NCI-H2171 (cell line): ENCODE data around the gene SRF.

Source experiments
- DNase-seq: peaks from one replicate; lab custom pipeline; 2025; lab: John Stamatoyannopoulos, UW

Gene SRF

DNA sequence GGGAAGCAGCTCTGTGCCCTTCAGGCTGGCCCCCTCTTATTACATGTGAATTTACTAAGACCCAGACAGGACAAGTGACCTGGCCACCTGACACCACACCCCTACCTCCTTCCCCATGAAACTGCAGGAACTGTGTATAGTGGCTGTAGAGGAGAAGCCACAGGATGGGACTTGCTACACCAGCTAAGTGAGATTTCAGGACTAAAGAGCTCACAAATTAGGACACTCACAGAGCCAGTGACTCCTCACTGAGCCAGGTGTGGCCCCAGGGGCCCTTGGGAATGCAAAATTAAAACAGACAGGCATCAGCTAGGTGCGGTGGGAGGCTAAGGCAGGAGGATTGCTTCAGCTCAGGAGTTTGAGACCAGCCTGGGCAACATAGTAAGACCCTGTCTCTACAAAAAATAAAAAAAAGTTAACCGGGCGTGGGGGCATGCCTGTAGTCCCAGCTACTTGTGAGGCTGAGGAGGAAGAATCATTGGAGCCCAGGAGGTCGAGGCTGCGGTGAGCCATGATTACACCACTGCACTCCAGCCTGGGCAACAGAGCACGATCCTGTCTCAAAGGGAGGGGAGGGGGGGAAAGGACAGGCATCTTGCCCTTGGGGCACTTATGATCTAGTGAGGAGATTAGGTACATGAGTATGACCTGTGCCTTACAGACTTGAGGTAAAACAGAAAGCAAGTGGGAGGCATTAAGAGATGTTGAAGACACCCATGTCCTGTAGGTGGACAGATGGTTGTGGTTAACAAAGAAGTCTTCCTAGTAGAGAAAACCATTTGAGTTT lies 23.2 kb upstream of the SRF start:
- DNase-seq: no peak

DNA sequence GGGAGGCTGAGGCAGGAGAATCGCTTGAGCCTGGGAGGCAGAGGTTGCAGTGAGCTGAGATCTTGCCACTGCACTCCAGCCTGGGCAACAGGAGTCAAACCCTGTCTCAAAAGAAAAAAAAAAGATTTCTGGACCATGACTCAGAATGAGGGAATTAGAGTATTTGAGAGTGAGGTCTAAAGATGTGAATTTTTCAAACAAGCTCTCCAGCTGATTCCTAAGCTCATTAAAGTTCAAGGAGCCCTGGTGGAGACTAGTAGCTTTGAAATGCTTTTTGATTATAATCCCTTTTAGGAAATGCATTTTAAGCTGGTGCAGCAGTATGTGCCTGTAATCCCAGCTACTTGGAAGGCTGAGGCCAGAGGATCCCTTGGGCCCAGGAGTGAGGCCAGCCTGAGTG lies 21.8 kb upstream of the SRF start:
- no peak for DNase-seq

DNA sequence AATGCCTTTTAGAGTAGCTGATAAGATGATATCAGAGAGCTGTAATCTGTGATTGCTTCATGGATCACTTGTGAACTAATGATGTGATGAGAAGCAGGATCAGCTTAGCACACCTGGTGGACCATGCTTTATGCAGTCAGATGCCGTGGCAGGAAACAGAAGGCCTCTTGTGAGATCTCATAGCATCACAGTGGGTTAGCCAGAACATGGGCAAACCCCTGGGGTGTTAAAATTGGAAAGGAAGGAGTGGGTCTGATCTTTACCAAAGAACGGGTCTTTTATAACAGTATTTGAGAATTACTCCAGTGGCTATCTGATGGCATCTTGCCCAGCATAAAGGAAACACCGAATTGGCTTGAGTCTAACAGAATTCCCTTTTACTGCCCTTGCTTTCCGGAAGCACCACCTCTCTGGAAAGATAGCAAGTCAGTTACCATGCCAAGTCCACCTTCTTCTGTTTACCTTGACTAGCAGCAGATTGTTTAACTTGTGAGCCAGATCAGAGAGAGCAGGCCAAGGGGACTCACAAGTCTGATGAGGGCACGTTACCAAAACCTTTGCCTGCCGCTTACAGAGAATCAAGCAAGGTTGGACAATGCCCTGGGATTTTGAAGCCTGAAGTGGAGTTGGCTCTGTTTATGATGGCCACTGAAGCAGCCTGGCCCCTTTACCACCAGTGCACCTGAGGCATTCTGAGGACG lies 20.9 kb upstream of the SRF start:
- no peak for DNase-seq

DNA sequence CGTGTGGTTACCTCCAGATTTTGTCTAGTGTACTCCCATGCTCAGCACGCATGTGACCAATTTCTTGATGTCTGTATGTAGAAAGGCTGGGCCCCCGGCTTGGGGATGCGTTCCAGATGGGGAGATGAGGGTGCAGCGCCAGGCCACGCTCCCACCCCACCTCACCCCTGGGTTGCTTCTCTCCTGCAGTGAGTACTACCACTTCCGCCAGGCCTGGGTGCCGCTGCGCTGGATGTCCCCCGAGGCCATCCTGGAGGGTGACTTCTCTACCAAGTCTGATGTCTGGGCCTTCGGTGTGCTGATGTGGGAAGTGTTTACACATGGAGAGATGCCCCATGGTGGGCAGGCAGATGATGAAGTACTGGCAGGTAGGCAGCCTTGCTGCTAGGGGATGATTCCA lies 11.5 kb upstream of the SRF start:
- DNase-seq: peak; percentile 24

DNA sequence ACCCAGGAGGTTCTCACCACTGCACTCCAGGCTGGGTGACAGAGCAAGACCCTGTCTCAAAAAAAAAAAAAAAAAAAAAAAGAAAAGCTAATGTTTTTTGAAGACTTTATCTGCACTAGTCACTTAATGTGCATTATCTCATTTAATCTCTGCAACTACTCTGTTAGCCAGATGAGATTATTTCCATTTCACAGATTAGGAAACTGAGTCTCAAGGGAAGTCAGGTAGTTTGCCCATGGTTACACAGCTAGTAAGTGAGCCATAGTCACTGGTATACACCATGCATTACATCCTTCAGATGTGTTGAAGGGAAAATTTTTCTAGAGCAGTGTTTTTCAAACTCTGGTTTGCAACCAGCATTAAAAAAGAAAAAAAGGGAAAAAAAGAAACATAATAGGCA lies 7.2 kb upstream of the SRF start:
- DNase-seq: no peak

DNA sequence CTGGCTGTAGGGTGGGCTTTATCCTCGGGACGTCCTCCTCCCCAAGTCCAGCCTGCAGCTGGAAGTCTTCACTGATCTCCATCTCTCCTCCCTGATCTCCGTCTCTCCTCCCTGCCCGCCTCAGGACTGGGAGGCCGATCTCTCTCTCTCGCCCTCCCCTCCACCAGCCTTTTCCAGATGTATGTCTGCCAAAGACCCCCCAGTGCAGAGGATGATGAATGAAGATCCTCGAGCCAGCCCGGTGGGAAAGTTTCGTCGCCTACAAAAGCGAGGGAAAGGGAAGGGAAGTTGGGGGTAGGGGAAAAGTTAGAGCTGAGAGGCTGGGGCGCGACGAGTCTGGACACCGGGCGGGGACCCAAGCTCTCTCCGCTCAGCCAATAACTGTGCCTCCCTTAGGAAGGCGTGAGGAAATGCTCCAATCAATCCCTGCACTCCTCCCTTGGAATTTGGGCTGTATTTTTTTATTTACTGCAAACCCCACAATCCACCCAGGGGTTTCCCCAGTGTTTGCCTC lies 595 bp upstream of the SRF start:
- DNase-seq: peak; percentile 81

DNA sequence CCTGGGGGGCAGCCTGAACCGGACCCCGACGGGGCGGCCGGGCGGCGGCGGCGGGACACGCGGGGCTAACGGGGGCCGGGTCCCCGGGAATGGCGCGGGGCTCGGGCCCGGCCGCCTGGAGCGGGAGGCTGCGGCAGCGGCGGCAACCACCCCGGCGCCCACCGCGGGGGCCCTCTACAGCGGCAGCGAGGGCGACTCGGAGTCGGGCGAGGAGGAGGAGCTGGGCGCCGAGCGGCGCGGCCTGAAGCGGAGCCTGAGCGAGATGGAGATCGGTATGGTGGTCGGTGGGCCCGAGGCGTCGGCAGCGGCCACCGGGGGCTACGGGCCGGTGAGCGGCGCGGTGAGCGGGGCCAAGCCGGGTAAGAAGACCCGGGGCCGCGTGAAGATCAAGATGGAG lies 636 bp downstream of the SRF start:
- DNase-seq: no peak

DNA sequence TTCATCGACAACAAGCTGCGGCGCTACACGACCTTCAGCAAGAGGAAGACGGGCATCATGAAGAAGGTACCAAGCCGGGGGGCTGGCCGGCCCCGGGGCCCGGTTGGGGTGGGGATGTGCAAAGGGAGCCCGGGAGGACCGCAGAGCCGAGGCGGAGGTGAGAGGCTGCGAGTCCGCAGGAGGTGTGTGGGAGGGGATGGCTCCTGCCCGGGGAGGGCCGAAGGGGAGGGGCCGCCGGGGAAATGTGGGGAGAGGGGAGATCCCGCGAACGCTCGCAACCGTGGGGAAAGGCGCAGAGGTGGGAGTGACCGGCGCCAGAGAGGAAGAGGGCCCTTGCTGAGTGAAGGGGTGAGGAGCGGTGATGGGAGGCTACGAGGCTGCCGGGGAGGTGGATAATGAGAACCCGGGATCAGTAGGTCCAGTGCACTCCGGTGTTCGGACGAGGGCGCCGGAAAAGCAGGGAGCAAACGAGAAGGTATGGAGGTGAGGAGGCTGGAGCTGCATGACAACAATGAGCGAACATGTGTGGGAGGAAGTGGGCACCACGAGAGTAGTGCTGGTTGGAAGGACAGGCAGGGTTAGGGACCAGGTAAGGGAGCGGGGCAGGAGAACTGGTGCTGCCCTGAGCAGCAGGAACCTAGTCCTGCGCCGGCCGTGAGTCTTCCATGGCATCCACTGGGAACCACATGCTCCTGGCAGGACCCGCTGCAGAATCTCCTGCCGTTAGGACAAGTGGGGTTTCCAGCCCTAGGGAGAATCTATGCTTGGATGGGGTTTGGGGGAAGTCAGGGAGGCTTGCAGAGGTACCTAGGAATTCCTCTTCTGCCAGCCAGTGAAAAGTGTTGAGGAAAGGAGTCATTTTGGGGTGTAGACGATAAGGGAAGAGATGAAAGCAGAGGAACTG lies 1.3 kb downstream of the SRF start:
- DNase-seq: peak; percentile 26

DNA sequence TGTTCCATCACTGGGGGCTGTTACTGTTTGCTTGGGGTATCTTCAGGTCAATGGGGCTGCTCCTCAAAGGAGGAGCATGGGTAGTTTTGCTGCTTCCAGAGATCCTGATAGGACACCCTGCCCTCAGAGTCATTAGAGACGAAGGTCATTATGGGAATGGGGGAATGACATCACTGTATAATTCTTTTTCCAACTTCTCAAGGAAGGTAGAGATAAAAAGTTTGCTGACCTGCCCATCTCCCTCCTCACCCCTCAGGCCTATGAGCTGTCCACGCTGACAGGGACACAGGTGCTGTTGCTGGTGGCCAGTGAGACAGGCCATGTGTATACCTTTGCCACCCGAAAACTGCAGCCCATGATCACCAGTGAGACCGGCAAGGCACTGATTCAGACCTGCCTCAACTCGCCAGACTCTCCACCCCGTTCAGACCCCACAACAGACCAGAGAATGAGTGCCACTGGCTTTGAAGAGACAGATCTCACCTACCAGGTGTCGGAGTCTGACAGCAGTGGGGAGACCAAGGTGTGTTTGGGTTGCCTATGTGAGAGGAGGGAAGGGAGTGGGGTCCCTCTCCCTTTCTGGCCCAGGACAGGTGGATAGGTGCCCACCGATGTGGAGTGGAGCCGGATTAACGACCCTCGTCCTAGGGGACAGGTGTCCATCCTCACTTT lies 2.7 kb downstream of the SRF start:
- DNase-seq: no peak

DNA sequence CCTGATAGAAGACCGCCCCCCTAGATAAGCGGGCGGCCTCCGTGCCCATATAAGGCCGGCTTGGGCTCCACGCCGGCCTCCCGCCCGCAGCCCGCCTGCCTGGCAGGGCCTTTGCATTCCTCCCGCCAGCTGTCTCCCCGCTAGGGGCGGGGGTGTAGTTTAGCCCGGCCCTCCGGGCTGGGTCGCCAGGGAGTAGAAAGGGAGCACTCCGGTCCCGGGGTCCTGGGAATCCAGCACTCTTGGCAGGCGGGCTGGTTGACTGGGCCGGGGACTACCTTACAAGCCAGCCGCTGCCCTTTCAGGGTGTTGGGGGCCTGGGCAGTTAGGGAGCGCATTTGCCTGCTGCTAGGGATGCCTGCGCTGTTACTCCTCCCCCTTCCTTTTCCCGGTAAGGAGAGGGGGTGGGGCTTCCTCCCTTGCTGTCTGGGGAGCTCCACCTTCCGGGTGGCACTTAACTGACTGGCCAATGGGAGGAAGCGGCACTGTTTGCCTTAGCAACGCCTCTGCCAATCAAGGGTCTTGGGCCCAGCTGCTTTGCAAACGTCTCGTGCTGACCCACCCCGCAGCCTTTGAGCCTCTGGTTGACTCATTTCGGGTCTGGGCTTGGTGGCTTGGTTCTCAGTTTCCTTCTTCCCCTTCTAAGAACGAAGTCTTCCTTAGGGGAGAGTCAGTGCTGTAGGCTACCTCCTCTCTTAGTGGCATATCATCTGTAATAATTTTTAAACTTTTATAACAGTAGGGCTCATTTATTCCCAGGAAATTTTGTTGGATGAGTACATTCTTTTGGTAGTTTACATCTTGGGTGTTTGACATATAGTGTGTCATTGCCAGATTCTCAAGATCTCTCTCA lies 3.4 kb downstream of the SRF start:
- DNase-seq: peak; percentile 92

DNA sequence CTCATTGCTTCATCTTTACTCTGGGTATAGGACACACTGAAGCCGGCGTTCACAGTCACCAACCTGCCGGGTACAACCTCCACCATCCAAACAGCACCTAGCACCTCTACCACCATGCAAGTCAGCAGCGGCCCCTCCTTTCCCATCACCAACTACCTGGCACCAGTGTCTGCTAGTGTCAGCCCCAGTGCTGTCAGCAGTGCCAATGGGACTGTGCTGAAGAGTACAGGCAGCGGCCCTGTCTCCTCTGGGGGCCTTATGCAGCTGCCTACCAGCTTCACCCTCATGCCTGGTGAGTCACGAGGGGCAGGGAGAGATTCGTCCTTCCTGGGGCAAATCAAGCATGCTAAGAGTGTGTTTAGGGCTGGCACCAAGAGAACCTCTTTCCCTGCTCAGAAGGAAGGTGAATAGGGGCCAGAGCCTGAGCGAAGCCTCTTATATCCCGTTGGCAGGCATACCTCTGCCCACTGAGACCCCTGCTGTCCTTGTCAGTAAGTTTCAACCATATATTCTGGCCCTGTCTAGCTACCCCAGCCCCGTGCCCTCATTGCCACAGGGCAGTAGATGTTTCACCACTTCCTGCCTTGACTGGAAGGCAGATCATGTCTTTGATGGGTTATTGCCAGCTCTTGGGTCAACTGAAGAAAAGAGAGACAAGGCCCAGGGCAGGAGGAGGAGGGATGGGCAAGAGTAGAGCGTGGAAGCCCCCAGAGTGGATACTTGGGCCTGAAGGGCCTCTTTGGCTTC lies 4.8 kb downstream of the SRF start:
- DNase-seq: no peak

DNA sequence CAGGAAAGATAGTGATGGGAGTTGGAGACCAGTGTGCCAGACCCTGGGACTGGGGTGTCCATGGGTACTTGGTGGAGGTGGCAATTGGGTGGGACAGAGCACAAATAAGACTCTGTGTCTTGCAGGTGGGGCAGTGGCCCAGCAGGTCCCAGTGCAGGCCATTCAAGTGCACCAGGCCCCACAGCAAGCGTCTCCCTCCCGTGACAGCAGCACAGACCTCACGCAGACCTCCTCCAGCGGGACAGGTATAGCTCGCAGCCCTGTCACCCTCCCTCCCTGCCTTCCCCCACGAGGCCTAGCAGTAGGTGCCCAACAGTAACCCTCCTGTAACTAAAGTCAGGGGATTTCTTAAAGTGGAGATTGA lies 5.3 kb downstream of the SRF start:
- DNase-seq: no peak

DNA sequence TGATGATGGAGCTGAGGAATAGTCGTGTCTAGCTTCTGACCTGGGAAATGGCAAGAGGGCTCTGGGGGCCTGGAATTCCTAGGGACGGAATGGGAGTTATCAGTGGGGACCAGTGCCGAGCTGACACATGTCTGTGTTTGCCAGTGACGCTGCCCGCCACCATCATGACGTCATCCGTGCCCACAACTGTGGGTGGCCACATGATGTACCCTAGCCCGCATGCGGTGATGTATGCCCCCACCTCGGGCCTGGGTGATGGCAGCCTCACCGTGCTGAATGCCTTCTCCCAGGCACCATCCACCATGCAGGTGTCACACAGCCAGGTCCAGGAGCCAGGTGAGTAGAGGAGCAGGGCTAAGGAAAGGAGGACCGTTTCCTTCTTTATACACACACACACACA lies 7.1 kb downstream of the SRF start:
- DNase-seq: no peak

DNA sequence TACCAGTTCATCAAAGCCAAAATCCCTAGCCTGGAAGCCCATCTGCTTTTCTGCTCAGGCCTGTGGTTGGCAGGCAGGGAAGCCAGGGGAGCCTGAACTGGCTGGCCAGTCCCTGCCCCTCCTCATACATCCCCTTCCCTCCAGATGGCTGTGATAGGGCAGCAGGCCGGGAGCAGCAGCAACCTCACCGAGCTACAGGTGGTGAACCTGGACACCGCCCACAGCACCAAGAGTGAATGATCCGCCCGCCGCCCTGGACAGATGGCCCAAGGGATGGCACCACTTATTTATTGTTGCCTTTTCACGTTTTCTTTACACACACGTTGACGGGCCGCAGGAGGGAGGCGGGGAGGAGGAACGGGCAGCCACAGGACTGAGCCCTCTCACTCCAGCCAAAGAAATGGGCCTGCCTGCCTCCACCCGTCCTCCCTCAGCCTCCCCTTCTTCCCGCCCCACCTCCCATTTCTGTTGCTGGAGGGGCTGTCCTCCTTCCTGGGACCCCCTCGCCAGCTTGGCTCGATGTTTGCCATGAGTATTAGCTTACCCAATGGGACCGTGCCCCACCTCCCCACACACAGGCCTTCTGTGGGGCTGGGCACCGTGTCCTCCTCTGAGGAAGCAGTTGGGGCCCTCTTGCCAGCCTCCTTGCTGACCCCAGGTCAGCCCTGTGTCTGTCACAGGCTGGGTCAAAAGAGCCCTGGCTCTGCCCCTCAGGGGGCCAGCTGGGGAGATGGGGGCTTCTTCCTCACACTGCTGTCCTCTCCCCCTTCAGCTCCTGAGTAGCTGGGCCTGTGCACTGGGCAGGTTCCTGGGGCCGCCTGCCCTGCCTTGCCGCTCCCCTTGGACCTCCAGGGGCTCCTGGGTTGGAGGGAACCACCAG lies 8.1 kb downstream of the SRF start:
- DNase-seq: no peak

DNA sequence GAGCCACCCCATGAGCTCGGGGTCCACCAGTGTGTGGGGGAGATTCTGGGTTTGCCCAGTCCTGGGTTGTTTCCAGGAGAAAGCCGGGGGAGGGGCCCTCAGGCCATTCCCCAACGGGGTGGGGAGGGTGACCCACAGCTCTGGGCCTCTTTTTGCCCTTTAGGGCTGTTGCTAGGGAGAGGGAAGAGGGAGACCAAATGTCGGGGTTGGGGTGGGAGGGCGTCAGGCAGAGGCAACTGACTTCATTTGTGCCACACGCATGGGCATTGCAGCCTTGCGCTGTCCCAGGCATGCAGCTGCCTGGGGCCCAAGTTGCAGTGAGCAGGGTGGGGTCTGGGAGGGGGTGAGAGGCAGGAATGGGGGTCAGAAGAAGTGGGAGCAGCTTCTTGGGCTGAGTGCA lies 9.0 kb downstream of the SRF start:
- DNase-seq: no peak

DNA sequence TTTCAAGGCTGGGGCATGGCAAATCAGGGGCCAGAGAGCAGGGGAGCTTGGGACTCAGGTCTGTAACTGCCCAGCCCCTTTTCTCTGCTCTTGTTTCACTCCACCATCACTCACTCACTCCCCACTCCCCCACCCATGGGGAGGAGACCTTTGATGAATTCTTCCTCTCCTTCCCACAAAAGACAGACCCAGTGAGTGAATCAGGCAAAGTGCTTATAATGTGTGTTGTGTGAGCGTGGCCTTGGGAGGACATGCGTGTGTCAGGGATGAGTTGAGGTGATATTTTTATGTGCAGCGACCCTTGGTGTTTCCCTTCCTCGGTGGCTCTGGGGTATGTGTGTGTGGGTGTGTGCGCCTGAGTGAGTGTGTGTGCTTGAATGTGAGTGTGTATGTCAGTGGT lies 9.9 kb downstream of the SRF start:
- DNase-seq: no peak

DNA sequence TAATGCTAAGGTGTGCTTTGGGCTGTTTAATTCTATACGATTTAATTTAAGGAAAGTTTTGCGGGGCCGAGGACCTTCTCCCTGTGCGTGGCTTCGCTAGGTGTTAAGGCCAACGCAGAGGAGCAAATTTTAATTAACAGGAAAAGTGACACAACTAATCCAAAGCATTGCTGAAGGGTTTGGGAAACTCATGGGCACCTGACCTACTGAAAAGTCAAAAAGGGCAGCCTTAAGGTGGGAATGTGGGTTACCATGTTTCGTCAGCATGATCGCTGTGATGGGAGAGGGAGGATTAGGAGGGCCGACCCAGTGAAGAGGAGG lies 10.5 kb downstream of the SRF start:
- DNase-seq: no peak

DNA sequence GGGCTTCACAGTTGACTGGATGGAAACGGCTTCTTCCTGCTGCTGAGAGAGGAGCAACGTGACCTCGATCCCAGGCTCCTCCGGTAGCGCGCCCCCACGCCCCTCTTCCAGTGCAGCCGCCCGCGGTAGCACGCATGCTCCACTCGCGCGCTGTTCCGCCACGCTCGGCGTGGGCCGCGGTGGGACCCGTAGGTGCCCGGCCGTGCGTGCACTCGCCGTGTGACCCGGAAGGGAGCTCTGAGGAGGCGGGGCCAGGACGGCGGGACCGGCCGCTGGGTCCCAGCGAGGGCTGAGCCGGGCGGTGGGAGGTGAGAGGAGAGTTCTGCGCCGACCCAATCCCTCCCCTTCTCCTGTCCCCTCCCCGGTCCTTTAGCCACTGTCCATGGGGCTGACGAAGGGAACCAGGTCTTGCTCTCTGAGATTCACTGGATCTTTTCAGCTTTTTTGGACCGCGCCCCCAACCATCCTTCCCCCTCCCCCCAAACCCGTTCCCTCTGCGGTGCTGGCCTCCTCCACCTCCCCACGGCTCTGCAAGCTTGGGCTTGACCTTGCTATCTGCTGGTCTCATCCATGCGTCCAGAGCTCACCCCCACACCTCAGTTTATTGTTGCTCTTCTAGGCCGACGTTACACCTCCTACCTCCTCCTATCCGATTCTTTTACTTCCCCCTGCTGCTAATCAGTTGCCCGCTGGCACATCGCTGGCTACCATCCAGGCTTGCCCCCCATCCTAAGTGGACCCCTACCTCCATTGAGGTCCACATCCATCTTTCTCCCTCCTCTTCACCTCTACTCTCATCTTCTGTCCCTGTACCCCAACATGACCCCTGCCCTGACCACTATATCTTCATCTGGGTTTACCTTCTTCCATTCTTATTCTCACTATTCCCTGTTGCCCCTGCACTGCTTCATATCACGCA lies 11.1 kb downstream of the SRF start, which contains the start of gene CUL9:
CUL9 (plus strand) TSS at position 255 of the 919 bp plus-strand sequence. CDS start 2,115 bp downstream, outside the sequence.
- peak; percentile 54 for DNase-seq
